SK-N-MC (cell line): ENCODE data around the gene CYSTM1.

Experiments
- DNase-seq: peaks from one replicate; pipeline ENCODE4 v3.0.0-alpha.2; 2011; ENCODE audit warnings: low read depth, low spot score
- H3K27ac ChIP-seq: fragments of 200-600 bp; sonication (generic); 2 replicates; pipeline ENCODE4 v1.5.1; 2016; ENCODE audit warnings: mixed run types
- H3K36me3 ChIP-seq: fragments of 200-600 bp; sonication (generic); 2 replicates; pipeline ENCODE4 v1.6.1; 2017; ENCODE audit warnings: antibody characterized with exemption, low read length, mixed read lengths; ENCODE audit not compliant: insufficient read depth
- H3K4me3 ChIP-seq: fragments of 200-600 bp; sonication (generic); 2 replicates; pipeline ENCODE4 v1.5.1; 2016
- H3K9ac ChIP-seq: fragments of 200-600 bp; sonication (generic); 2 replicates; pipeline ENCODE4 v1.8.0; 2017; ENCODE audit warnings: mixed run types, mixed read lengths; ENCODE audit not compliant: insufficient read length
- H3K9me3 ChIP-seq: fragments of 200-600 bp; sonication (generic); 2 replicates; pipeline ENCODE4 v1.6.1; 2017; ENCODE audit warnings: low read depth, mild to moderate bottlenecking, antibody characterized with exemption, low read length, moderate library complexity, mixed read lengths
- EZH2 ChIP-seq: fragments of 200-600 bp; sonication (generic); IDR thresholded peaks from one replicate; pipeline ENCODE4 v1.6.1; 2017; ENCODE audit warnings: antibody characterized with exemption
- FOXP2 ChIP-seq: optimal IDR thresholded peaks from 2 replicates; pipeline ENCODE3; 2011; ENCODE audit warnings: mild to moderate bottlenecking, moderate library complexity; ENCODE audit not compliant: insufficient read depth; ENCODE audit errors: extremely low read length, control extremely low read depth
- POLR2AphosphoS5 ChIP-seq: IDR thresholded peaks from 2 replicates; pipeline ENCODE4 v1.6.1; 2012; ENCODE audit warnings: mild to moderate bottlenecking, low read depth, low read length, borderline replicate concordance

The CYSTM1 gene

GRCh38 chr5:140266471-140267200 is 91.6 kb downstream of the CYSTM1 start:
- no peak overlapping the region for H3K27ac ChIP-seq
- no peak for DNase-seq
- no peaks in the 10 kb centered on the region for H3K36me3 ChIP-seq
- no peak overlapping the region for H3K4me3 ChIP-seq
- H3K9me3 ChIP-seq: no peaks in the 10 kb centered on the region
- H3K9ac ChIP-seq: no peak overlapping the region
- TF ChIP-seq EZH2 (no peak), FOXP2 (no peak), POLR2AphosphoS5 (no peak)

GRCh38 chr5:140267201-140267540 is 92.2 kb downstream of the CYSTM1 start:
- no peak for DNase-seq
- Histone ChIP-seq H3K9ac (no peak overlapping the region), H3K4me3 (no peak overlapping the region), H3K9me3 (no peaks in the 10 kb centered on the region), H3K27ac (no peak overlapping the region), H3K36me3 (no peaks in the 10 kb centered on the region)
- no peak for TF ChIP-seq POLR2AphosphoS5
- TF ChIP-seq FOXP2: no peak
- TF ChIP-seq EZH2: no peak

GRCh38 chr5:140267559-140268018 is 92.6 kb downstream of the CYSTM1 start:
- TF ChIP-seq FOXP2 (no peak), POLR2AphosphoS5 (no peak), EZH2 (no peak)
- H3K9me3 ChIP-seq: no peaks in the 10 kb centered on the region
- H3K4me3 ChIP-seq: no peak overlapping the region
- H3K36me3 ChIP-seq: no peaks in the 10 kb centered on the region
- H3K9ac ChIP-seq: no peak overlapping the region
- DNase-seq: no peak
- no peak overlapping the region for H3K27ac ChIP-seq

GRCh38 chr5:140270008-140270407 is 95.0 kb downstream of the CYSTM1 start:
- Histone ChIP-seq H3K27ac (no peak overlapping the region), H3K36me3 (0 out of 2 replicates have a peak, but pooled peaks cover 6% of the 10 kb centered on the region), H3K9ac (no peak overlapping the region), H3K9me3 (no peaks in the 10 kb centered on the region), H3K4me3 (no peak overlapping the region)
- TF ChIP-seq EZH2: no peak
- TF ChIP-seq FOXP2: no peak
- TF ChIP-seq POLR2AphosphoS5: no peak
- DNase-seq: no peak

GRCh38 chr5:140273401-140273877 is 98.5 kb downstream of the CYSTM1 start:
- Histone ChIP-seq H3K27ac (no peak overlapping the region), H3K9me3 (no peaks in the 10 kb centered on the region), H3K4me3 (no peak overlapping the region), H3K36me3 (peaks cover 15% of the 10 kb centered on the region), H3K9ac (no peak overlapping the region)
- TF ChIP-seq POLR2AphosphoS5 (no peak), EZH2 (no peak), FOXP2 (no peak)
- DNase-seq: no peak

- Histone ChIP-seq H3K36me3 (peaks cover 25% of the 10 kb centered on the region), H3K9me3 (no peaks in the 10 kb centered on the region), H3K27ac (no peak overlapping the region), H3K4me3 (no peak overlapping the region), H3K9ac (no peak overlapping the region)
- DNase-seq: no peak
- TF ChIP-seq FOXP2 (no peak), EZH2 (no peak), POLR2AphosphoS5 (no peak)
Measured at GRCh38 chr5:140275837-140276236, 100.8 kb downstream of the CYSTM1 start.

- Histone ChIP-seq H3K4me3 (no peak overlapping the region), H3K27ac (peak overlapping the region; percentile 20; the same call in 1 of the 2 replicates), H3K9me3 (no peaks in the 10 kb centered on the region), H3K36me3 (peaks cover 19% of the 10 kb centered on the region), H3K9ac (no peak overlapping the region)
- no peak for DNase-seq
- TF ChIP-seq FOXP2: no peak
- no peak for TF ChIP-seq POLR2AphosphoS5
- no peak for TF ChIP-seq EZH2
Measured at GRCh38 chr5:140282266-140282665, 107.3 kb downstream of the CYSTM1 start.

- no peak overlapping the region for H3K4me3 ChIP-seq
- H3K9me3 ChIP-seq: no peaks in the 10 kb centered on the region
- no peak for DNase-seq
- no peak overlapping the region for H3K9ac ChIP-seq
- H3K27ac ChIP-seq: peak overlapping the region; percentile 2; the same call in 1 of the 2 replicates
- no peak for TF ChIP-seq EZH2
- no peak for TF ChIP-seq POLR2AphosphoS5
- TF ChIP-seq FOXP2: no peak
- H3K36me3 ChIP-seq: peaks cover 5% of the 10 kb centered on the region
Measured at GRCh38 chr5:140284013-140284412, 109.0 kb downstream of the CYSTM1 start.

GRCh38 chr5:140286424-140286823 is 111.4 kb downstream of the CYSTM1 start:
- Histone ChIP-seq H3K27ac (no peak overlapping the region), H3K9me3 (no peaks in the 10 kb centered on the region), H3K9ac (no peak overlapping the region), H3K36me3 (no peaks in the 10 kb centered on the region), H3K4me3 (no peak overlapping the region)
- DNase-seq: no peak
- TF ChIP-seq FOXP2 (no peak), EZH2 (no peak), POLR2AphosphoS5 (no peak)
